DLD1 (cell line): ENCODE measurements around the gene LPGAT1.

ENCODE experiments used
- in situ Hi-C: cut with HindIII; loops from 2 replicates; pipeline ENCODE4 v1.10.0; 2017; ENCODE audit warnings: low sequenced_read_pairs

The LPGAT1 gene

GRCh38 chr1:211708926-211709325 is 121.6 kb downstream of the LPGAT1 start:
- in situ Hi-C loops, result no loop called here

- in situ Hi-C loops, result no loop called here
These were observed 122.6 kb downstream of the LPGAT1 start for GRCh38 chr1:211708006-211708405.

GRCh38 chr1:211705467-211706091 is 125.0 kb downstream of the LPGAT1 start:
- in situ Hi-C loops, result no loop called here

GRCh38 chr1:211704543-211704942 is 126.0 kb downstream of the LPGAT1 start:
- in situ Hi-C loops, result no loop called here

GRCh38 chr1:211703812-211704537 is 126.6 kb downstream of the LPGAT1 start:
- in situ Hi-C loops, result no loop called here

- in situ Hi-C loops, result no loop called here
These were observed 128.8 kb downstream of the LPGAT1 start for GRCh38 chr1:211701733-211702132.

GRCh38 chr1:211699059-211699458 is 131.5 kb downstream of the LPGAT1 start:
- in situ Hi-C loops, result loop anchor here (25.0 kb wide), 1 partner anchor 763 kb away; no protein-coding TSS in a partner anchor

- in situ Hi-C loops, result loop anchor here (25.0 kb wide), 1 partner anchor 764 kb away; no protein-coding TSS in a partner anchor
These were observed 132.2 kb downstream of the LPGAT1 start for GRCh38 chr1:211698161-211699026.

GRCh38 chr1:211697356-211697755 is 133.2 kb downstream of the LPGAT1 start:
- in situ Hi-C loops, result loop anchor here (25.0 kb wide), 1 partner anchor 765 kb away; no protein-coding TSS in a partner anchor

GRCh38 chr1:211695135-211695816 is 135.3 kb downstream of the LPGAT1 start:
- in situ Hi-C loops, result loop anchor here (25.0 kb wide), 1 partner anchor 767 kb away; no protein-coding TSS in a partner anchor

- in situ Hi-C loops, result loop anchor here (5.0 to 25.0 kb wide), 2 partner anchors 38 to 768 kb away; no protein-coding TSS in a partner anchor
These were observed 136.7 kb downstream of the LPGAT1 start for GRCh38 chr1:211693911-211694310.
